K562 (cell line): Measurements from ENCODE around the gene SH2D3A. TPM values are rescaled to one million over a fixed set of nuclear protein-coding genes. Genes with fewer than 3 reads are reported as not detected.

Experiments
- E2F1 ChIP-seq: sonication (generic); formaldehyde crosslinking; IDR thresholded peaks from 2 replicates; pipeline ENCODE4 v1.8.1; 2023; ENCODE audit warnings: mild to moderate bottlenecking, missing genetic modification reagents, moderate library complexity
- HDGF ChIP-seq: fragments of 450-650 bp; IDR thresholded peaks from 2 replicates; pipeline ENCODE4 v1.6.1; 2016
- KDM1A ChIP-seq, 2 experiments: fragments of 450-650 bp; IDR thresholded peaks; 2 replicates each; pipeline ENCODE4 v1.6.1; 2016; ENCODE audit warnings: mild to moderate bottlenecking in 2 of 2
- NFIX ChIP-seq: fragments of 250-450 bp; sonication (Bioruptor Pico); IDR thresholded peaks from 2 replicates; pipeline ENCODE4 v1.4.0; 2020; ENCODE audit warnings: low read depth, mild to moderate bottlenecking, moderate library complexity
- RREB1 ChIP-seq: fragments of 250-450 bp; sonication (Bioruptor Pico); IDR thresholded peaks from 2 replicates; pipeline ENCODE4 v1.4.0; 2020
- SAFB ChIP-seq: fragments of 200-400 bp; formaldehyde crosslinking; IDR thresholded peaks from 2 replicates; pipeline ENCODE4 v1.6.1; 2017; ENCODE audit warnings: low read depth, low read length, borderline replicate concordance
- ZNF398 ChIP-seq: fragments of 250-450 bp; sonication (Bioruptor Pico); IDR thresholded peaks from 2 replicates; pipeline ENCODE4 v1.8.0; 2021; ENCODE audit warnings: moderate library complexity, mild to moderate bottlenecking, inconsistent platforms
- ZNF695 ChIP-seq: fragments of 450-650 bp; formaldehyde crosslinking; IDR thresholded peaks from 2 replicates; pipeline ENCODE4 v1.4.0; 2020; ENCODE audit warnings: mild to moderate bottlenecking, moderate library complexity
- polyA plus RNA-seq, 8 experiments: library from polyadenylated mRNA; depleted of rRNA in 4 of 8; stranded (reverse) in 5 of 8; unstranded in 3 of 8; fragments of >200 nt; fragmentation: Nextera tagmentation in 2 of 8; fragmentation: Illumina TruSeq in 1 of 8; extraction: Ambion mirVana in 2 of 8; extraction: Trizol in 1 of 8; gene quantifications; 2 replicates each; pipeline versions ENCODE4 v1.2.1 to v1.2.3, GENCODE V29; 2011 to 2014; ENCODE audit warnings: inconsistent platforms in 1 of 8, missing spikeins in 1 of 8
- total RNA-seq, 7 experiments: library from RNA; depleted of rRNA in 6 of 7; stranded (reverse); fragments of >200 nt in 6 of 7; fragmentation: Illumina TruSeq in 2 of 7; extraction: Trizol in 2 of 7; gene quantifications; 2 replicates each; pipeline versions ENCODE4 v1.2.1 to v1.2.3, GENCODE V29; 2011 to 2021; ENCODE audit warnings: low replicate concordance in 1 of 7
- TF ChIP-seq, protein P1 (sequence below): sonication (generic); formaldehyde crosslinking; IDR thresholded peaks from 2 replicates; pipeline ENCODE4 v1.8.0; 2022; ENCODE audit warnings: missing genetic modification reagents, mild to moderate bottlenecking, borderline replicate concordance
- TF ChIP-seq, protein P2 (sequence below): IDR thresholded peaks from 2 replicates; pipeline ENCODE4 v1.6.1; 2012; ENCODE audit warnings: low read depth, low read length, improper control_type of control experiment, borderline replicate concordance
- TF ChIP-seq, protein P3 (sequence below): fragments of 450-650 bp; conservative IDR thresholded peaks from 2 replicates; pipeline ENCODE4 v1.6.1; 2016; ENCODE audit warnings: missing genetic modification characterization, low read depth, mild to moderate bottlenecking, control low read depth, missing compliant biosample characterization

The SH2D3A gene
- total and polyA plus RNA-seq, 9 of the 15 experiments (the other 6 are each of a cell fraction or from before 2014, with no cell fraction given): 0.75 to 26.3 (median 8.9) TPM

- TF ChIP-seq RREB1: peak; percentile 36; the same call in 1 of the 2 replicates
- TF ChIP-seq, protein P1, sequence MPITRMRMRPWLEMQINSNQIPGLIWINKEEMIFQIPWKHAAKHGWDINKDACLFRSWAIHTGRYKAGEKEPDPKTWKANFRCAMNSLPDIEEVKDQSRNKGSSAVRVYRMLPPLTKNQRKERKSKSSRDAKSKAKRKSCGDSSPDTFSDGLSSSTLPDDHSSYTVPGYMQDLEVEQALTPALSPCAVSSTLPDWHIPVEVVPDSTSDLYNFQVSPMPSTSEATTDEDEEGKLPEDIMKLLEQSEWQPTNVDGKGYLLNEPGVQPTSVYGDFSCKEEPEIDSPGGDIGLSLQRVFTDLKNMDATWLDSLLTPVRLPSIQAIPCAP: no peak
- TF ChIP-seq SAFB: no peak
- TF ChIP-seq ZNF695 (CRISPR knock-in tag): no peak
- no peak for TF ChIP-seq ZNF398 (CRISPR knock-in tag)
- TF ChIP-seq HDGF: peak; percentile 82; the same call in 1 of the 2 replicates
- TF ChIP-seq, protein P2, sequence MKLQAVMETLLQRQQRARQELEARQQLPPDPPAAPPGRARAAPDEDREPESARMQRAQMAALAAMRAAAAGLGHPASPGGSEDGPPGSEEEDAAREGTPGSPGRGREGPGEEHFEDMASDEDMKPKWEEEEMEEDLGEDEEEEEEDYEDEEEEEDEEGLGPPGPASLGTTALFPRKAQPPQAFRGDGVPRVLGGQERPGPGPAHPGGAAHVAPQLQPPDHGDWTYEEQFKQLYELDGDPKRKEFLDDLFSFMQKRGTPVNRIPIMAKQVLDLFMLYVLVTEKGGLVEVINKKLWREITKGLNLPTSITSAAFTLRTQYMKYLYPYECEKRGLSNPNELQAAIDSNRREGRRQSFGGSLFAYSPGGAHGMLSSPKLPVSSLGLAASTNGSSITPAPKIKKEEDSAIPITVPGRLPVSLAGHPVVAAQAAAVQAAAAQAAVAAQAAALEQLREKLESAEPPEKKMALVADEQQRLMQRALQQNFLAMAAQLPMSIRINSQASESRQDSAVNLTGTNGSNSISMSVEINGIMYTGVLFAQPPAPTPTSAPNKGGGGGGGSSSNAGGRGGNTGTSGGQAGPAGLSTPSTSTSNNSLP: no peak
- TF ChIP-seq NFIX (CRISPR knock-in tag): peak; percentile 28; the same call in 1 of the 2 replicates
- TF ChIP-seq E2F1 (CRISPR knock-in tag): no peak; the same call in 1 of the 2 replicates
- TF ChIP-seq, protein P3, sequence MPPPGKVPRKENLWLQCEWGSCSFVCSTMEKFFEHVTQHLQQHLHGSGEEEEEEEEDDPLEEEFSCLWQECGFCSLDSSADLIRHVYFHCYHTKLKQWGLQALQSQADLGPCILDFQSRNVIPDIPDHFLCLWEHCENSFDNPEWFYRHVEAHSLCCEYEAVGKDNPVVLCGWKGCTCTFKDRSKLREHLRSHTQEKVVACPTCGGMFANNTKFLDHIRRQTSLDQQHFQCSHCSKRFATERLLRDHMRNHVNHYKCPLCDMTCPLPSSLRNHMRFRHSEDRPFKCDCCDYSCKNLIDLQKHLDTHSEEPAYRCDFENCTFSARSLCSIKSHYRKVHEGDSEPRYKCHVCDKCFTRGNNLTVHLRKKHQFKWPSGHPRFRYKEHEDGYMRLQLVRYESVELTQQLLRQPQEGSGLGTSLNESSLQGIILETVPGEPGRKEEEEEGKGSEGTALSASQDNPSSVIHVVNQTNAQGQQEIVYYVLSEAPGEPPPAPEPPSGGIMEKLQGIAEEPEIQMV (tag): no peak
- peak; percentile 34 to 55; a peak in 2 of 4 replicates for TF ChIP-seq KDM1A (IDR thresholded peaks at IDR 0.05)
These were observed 29.1 kb downstream of the SH2D3A start (continued) for GRCh38 chr19:6737873-6738786.
